Adrenal gland (tissue), 5 donors: ENCODE measurements around the gene C9orf153.

Experiments used
- POLR2A ChIP-seq, 2 donors: fragments of 450-650 bp; IDR thresholded peaks; one replicate each; pipeline ENCODE4 v1.6.1; 2017; ENCODE audit warnings: antibody characterized with exemption in 2 of 2, mild to moderate bottlenecking in 2 of 2, moderate library complexity in 1 of 2
- TF ChIP-seq, protein P1 (sequence below), 6 experiments: fragments of 450-650 bp in 4 of 6; fragments of 200-600 bp in 2 of 6; sonication (generic) in 1 of 6; IDR thresholded peaks; 1 replicate in 5 of 6; 2 replicates in 1 of 6; pipeline versions ENCODE4 v1.5.1 to v1.8.0; 2016 to 2021; ENCODE audit warnings: antibody characterized with exemption in 6 of 6, mild to moderate bottlenecking in 2 of 6, moderate library complexity in 1 of 6
- donor health status: DM: no; HTN: no; CAD: no.

GRCh38 chr9:86186696-86187095 lies 72.8 kb downstream of the C9orf153 start:
- TF ChIP-seq, protein P1, sequence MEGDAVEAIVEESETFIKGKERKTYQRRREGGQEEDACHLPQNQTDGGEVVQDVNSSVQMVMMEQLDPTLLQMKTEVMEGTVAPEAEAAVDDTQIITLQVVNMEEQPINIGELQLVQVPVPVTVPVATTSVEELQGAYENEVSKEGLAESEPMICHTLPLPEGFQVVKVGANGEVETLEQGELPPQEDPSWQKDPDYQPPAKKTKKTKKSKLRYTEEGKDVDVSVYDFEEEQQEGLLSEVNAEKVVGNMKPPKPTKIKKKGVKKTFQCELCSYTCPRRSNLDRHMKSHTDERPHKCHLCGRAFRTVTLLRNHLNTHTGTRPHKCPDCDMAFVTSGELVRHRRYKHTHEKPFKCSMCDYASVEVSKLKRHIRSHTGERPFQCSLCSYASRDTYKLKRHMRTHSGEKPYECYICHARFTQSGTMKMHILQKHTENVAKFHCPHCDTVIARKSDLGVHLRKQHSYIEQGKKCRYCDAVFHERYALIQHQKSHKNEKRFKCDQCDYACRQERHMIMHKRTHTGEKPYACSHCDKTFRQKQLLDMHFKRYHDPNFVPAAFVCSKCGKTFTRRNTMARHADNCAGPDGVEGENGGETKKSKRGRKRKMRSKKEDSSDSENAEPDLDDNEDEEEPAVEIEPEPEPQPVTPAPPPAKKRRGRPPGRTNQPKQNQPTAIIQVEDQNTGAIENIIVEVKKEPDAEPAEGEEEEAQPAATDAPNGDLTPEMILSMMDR (IDR thresholded peaks at IDR 0.05): no peak
- no peak for TF ChIP-seq POLR2A (IDR thresholded peaks at IDR 0.05)
